Prostate gland (tissue), 2 donors: ENCODE results near the gene TNK2. TPM values are rescaled to one million over a fixed set of nuclear protein-coding genes. Genes with fewer than 3 reads are reported as not detected.

Source experiments
- DNase-seq: peaks from one replicate; pipeline ENCODE4 v3.0.0-alpha.2; 2019; ENCODE audit warnings: low spot score
- H3K27ac ChIP-seq, 2 donors: fragments of 200-600 bp; sonication (generic); 2 replicates each; pipeline ENCODE4 v1.5.1; 2017 to 2019
- H3K27me3 ChIP-seq: fragments of 200-600 bp; sonication (generic); replicated peaks from 2 replicates; pipeline ENCODE4 v1.5.1; 2019; ENCODE audit not compliant: insufficient read depth
- H3K36me3 ChIP-seq, 2 donors: fragments of 200-600 bp; sonication (generic); 1 replicate in 1 of 2; 2 replicates in 1 of 2; pipeline versions ENCODE4 v1.5.1 to v1.8.1; 2017 to 2019
- H3K4me1 ChIP-seq: fragments of 200-600 bp; sonication (generic); replicated peaks from 2 replicates; pipeline ENCODE4 v1.5.1; 2019
- H3K4me3 ChIP-seq, 2 donors: fragments of 200-600 bp; sonication (generic); 2 replicates each; pipeline ENCODE4 v1.5.1; 2017 to 2019
- H3K9me3 ChIP-seq: fragments of 200-600 bp; sonication (generic); 2 replicates; pipeline ENCODE4 v1.5.1; 2017
- CTCF ChIP-seq, 4 experiments: fragments of 200-600 bp in 2 of 4; fragments of 450-650 bp in 2 of 4; sonication (generic) in 2 of 4; IDR thresholded peaks; 1 replicate in 3 of 4; 2 replicates in 1 of 4; pipeline ENCODE4 v1.5.1; 2016 to 2019; ENCODE audit warnings: antibody characterized with exemption in 4 of 4, mild to moderate bottlenecking in 2 of 4, moderate library complexity in 2 of 4
- POLR2A ChIP-seq: fragments of 450-650 bp; IDR thresholded peaks from one replicate; pipeline ENCODE4 v1.6.1; 2016; ENCODE audit warnings: antibody characterized with exemption, mild to moderate bottlenecking
- POLR2AphosphoS5 ChIP-seq: sonication (generic); formaldehyde crosslinking; IDR thresholded peaks from one replicate; pipeline ENCODE4 v1.6.1; 2017; ENCODE audit warnings: antibody characterized with exemption
- WGBS: methylation state at CpG from one replicate; pipeline ENCODE4 v1.1.5; 2018; 5-methylcytosine and 5-hydroxymethylcytosine counted together
- intact Hi-C: fragments of 100-400 bp; cut with DNase I; formaldehyde crosslinking; loops from one replicate; pipeline ENCODE4 v1.14.2; 2022
- total RNA-seq, 2 donors: library from RNA; depleted of rRNA; stranded (reverse); fragments of >200 nt; gene quantifications; one replicate each; pipeline ENCODE4 v1.1.0, GENCODE V29; 2016

The TNK2 gene
- total RNA-seq, 2 donors from 2014 or later: 34.9 to 100 TPM

GRCh38 chr3:195881276-195881988 lies 26.9 kb downstream of the TNK2 start:
- H3K4me3 ChIP-seq: no peak overlapping the region
- H3K36me3 ChIP-seq: peaks cover 5 to 8% of the 10 kb centered on the region in 2 donors
- no peaks in the 10 kb centered on the region for H3K4me1 ChIP-seq
- H3K27me3 ChIP-seq: no peaks in the 10 kb centered on the region
- TF ChIP-seq POLR2AphosphoS5 (no peak), CTCF (IDR thresholded peaks at IDR 0.05) (no peak), POLR2A (no peak)
- no peaks in the 10 kb centered on the region for H3K9me3 ChIP-seq
- intact Hi-C loops: no loop called here
- WGBS: 82% methylated on average over 9 of the region's 12 CpGs
- no peak overlapping the region for H3K27ac ChIP-seq
- no peak for DNase-seq

GRCh38 chr3:195880037-195880431 lies 28.3 kb downstream of the TNK2 start:
- peaks cover 5 to 8% of the 10 kb centered on the region in 2 donors for H3K36me3 ChIP-seq

GRCh38 chr3:195879416-195880036 lies 28.8 kb downstream of the TNK2 start:
- 79% methylated on average over 16 of the region's 16 CpGs for WGBS
- Histone ChIP-seq H3K27ac (no peak overlapping the region), H3K36me3 (peaks cover 5 to 8% of the 10 kb centered on the region in 2 donors), H3K4me1 (no peaks in the 10 kb centered on the region), H3K27me3 (no peaks in the 10 kb centered on the region), H3K4me3 (no peak overlapping the region), H3K9me3 (no peaks in the 10 kb centered on the region)
- TF ChIP-seq CTCF (IDR thresholded peaks at IDR 0.05) (no peak), POLR2A (no peak), POLR2AphosphoS5 (no peak)
- intact Hi-C loops: no loop called here
- DNase-seq: no peak

More at GRCh38 chr3:195880037-195880431, 28.3 kb downstream of the TNK2 start:
- Histone ChIP-seq H3K27me3 (no peaks in the 10 kb centered on the region), H3K27ac (no peak overlapping the region), H3K4me3 (no peak overlapping the region), H3K4me1 (no peaks in the 10 kb centered on the region), H3K9me3 (no peaks in the 10 kb centered on the region)
- TF ChIP-seq CTCF (IDR thresholded peaks at IDR 0.05) (no peak), POLR2AphosphoS5 (no peak), POLR2A (no peak)
- intact Hi-C loops: no loop called here
- 90% methylated on average over 4 of the region's 4 CpGs for WGBS
- DNase-seq: no peak

- Histone ChIP-seq H3K27ac (no peak overlapping the region), H3K27me3 (no peaks in the 10 kb centered on the region), H3K36me3 (peaks cover 5 to 8% of the 10 kb centered on the region in 2 donors), H3K9me3 (no peaks in the 10 kb centered on the region), H3K4me3 (no peak overlapping the region), H3K4me1 (no peaks in the 10 kb centered on the region)
- intact Hi-C loops: no loop called here
- WGBS: 86% methylated on average over 29 of the region's 30 CpGs
- TF ChIP-seq POLR2A: no peak
- no peak for DNase-seq
These were observed 29.7 kb downstream of the TNK2 start for GRCh38 chr3:195878424-195879274.

GRCh38 chr3:195877767-195878423 lies 30.5 kb downstream of the TNK2 start:
- TF ChIP-seq POLR2A (no peak), CTCF (IDR thresholded peaks at IDR 0.05) (no peak), POLR2AphosphoS5 (no peak)
- peaks cover 3 to 5% of the 10 kb centered on the region in 2 donors for H3K36me3 ChIP-seq

More at GRCh38 chr3:195877767-195878423, 30.5 kb downstream of the TNK2 start:
- H3K27ac ChIP-seq: no peak overlapping the region
- no peak overlapping the region for H3K4me3 ChIP-seq
- intact Hi-C loops: no loop called here
- no peaks in the 10 kb centered on the region for H3K4me1 ChIP-seq
- no peaks in the 10 kb centered on the region for H3K27me3 ChIP-seq
- H3K9me3 ChIP-seq: no peaks in the 10 kb centered on the region
- DNase-seq: no peak
- WGBS: 92% methylated on average over 15 of the region's 15 CpGs
